PC-9 (cell line): ENCODE measurements around the gene RBBP8. TPM values are rescaled to one million over a fixed set of nuclear protein-coding genes. Genes with fewer than 3 reads are reported as not detected.
"Not testable (repeated sequence)": the region's sequence is repeated elsewhere in the genome, so short reads cannot be mapped to it uniquely, and the experiment has no call there.

Experiments
- BruUV-seq: library from RNA; stranded (reverse); fragments of 400-500 nt; replicated peaks from 2 replicates; lab custom pipeline; 2021; lab: Mats Ljungman, UMichigan
- CTCF ChIA-PET: fragments of 300-600 bp; sonication (Branson Sonifier 250); formaldehyde crosslinking; loops from one replicate; lab custom pipeline; 2022; ENCODE audit warnings: antibody characterized with exemption; lab: Charles Lee
- POLR2A ChIA-PET: fragments of 300-600 bp; sonication (Branson Sonifier 250); formaldehyde crosslinking; loops from one replicate; lab custom pipeline; 2022; ENCODE audit warnings: antibody characterized with exemption; ENCODE audit not compliant: unreplicated experiment; lab: Charles Lee
- DNase-seq, 2 experiments: peaks; one replicate each; pipeline versions ENCODE4 v3.0.0 to v3.0.0-alpha.2; 2015 to 2022; ENCODE audit warnings: mixed read lengths in 1 of 2
- H2AFZ ChIP-seq: fragments of 200-600 bp; sonication (generic); 2 replicates; pipeline ENCODE4 v1.8.1; 2017; ENCODE audit warnings: antibody characterized with exemption
- H3F3A ChIP-seq: fragments of 200-600 bp; sonication (generic); 2 replicates; pipeline ENCODE4 v1.8.1; 2017; ENCODE audit warnings: antibody characterized with exemption, mild to moderate bottlenecking, low read depth; ENCODE audit not compliant: insufficient read depth
- H3K27ac ChIP-seq: fragments of 200-600 bp; sonication (generic); 2 replicates; pipeline ENCODE4 v1.6.1; 2016; ENCODE audit warnings: mixed run types
- H3K27me3 ChIP-seq: fragments of 200-600 bp; sonication (generic); 2 replicates; pipeline ENCODE4 v1.6.1; 2016; ENCODE audit warnings: low read depth, mixed run types; ENCODE audit not compliant: insufficient read depth
- H3K36me3 ChIP-seq: fragments of 200-600 bp; sonication (generic); 2 replicates; pipeline ENCODE4 v1.6.1; 2016; ENCODE audit warnings: low read depth, mixed run types
- H3K4me1 ChIP-seq: fragments of 200-600 bp; sonication (generic); replicated peaks from 2 replicates; pipeline ENCODE4 v1.6.1; 2016; ENCODE audit warnings: mixed run types; ENCODE audit not compliant: insufficient read depth
- H3K4me2 ChIP-seq: fragments of 200-600 bp; sonication (generic); 2 replicates; pipeline ENCODE4 v1.6.1; 2017; ENCODE audit warnings: mixed run types
- H3K4me3 ChIP-seq: fragments of 200-600 bp; sonication (generic); 2 replicates; pipeline ENCODE4 v1.6.1; 2016; ENCODE audit warnings: mixed run types
- H3K79me2 ChIP-seq: fragments of 200-600 bp; sonication (generic); 2 replicates; pipeline ENCODE4 v1.6.1; 2017; ENCODE audit warnings: low read depth, mixed run types
- H3K9me2 ChIP-seq: fragments of 200-600 bp; sonication (generic); 2 replicates; pipeline ENCODE4 v1.8.1; 2017; ENCODE audit warnings: mild to moderate bottlenecking; ENCODE audit not compliant: insufficient read depth
- H3K9me3 ChIP-seq: fragments of 200-600 bp; sonication (generic); 2 replicates; pipeline ENCODE4 v1.8.1; 2016; ENCODE audit warnings: low read depth; ENCODE audit not compliant: insufficient read depth
- H4K20me1 ChIP-seq: fragments of 200-600 bp; sonication (generic); 2 replicates; pipeline ENCODE4 v1.8.1; 2017; ENCODE audit not compliant: insufficient read depth
- CTCF ChIP-seq: fragments of 200-600 bp; sonication (generic); conservative IDR thresholded peaks from 2 replicates; pipeline ENCODE4 v1.6.1; 2017; ENCODE audit warnings: mixed run types, antibody characterized with exemption, mild to moderate bottlenecking, moderate library complexity
- EZH2 ChIP-seq: fragments of 200-600 bp; sonication (generic); IDR thresholded peaks from 2 replicates; pipeline ENCODE4 v1.8.0; 2017; ENCODE audit warnings: antibody characterized with exemption, low read depth
- intact Hi-C: fragments of 100-400 bp; cut with micrococcal nuclease; formaldehyde crosslinking; loops from one replicate; pipeline ENCODE4 v1.10.0; 2022; ENCODE audit not compliant: unreplicated experiment
- total RNA-seq: library from RNA; stranded (reverse); gene quantifications from 2 replicates; pipeline ENCODE4 v1.2.3, GENCODE V29; 2021

RBBP8 gene
- total RNA-seq, 1 experiment from 2014 or later = 28.4 TPM

- Histone ChIP-seq H3K36me3 (peaks cover 5% of the 10 kb centered on the region; the same call in 1 of the 2 replicates), H3K79me2 (no peaks in the 10 kb centered on the region), H3K27me3 (no peaks in the 10 kb centered on the region), H3K4me3 (no peak overlapping the region), H3K4me1 (no peaks in the 10 kb centered on the region), H4K20me1 (no peaks in the 10 kb centered on the region), H3F3A (peaks cover 4% of the 10 kb centered on the region; the same call in 1 of the 2 replicates), H3K27ac (no peak overlapping the region), H3K9me3 (no peaks in the 10 kb centered on the region), H3K4me2 (no peak overlapping the region), H2AFZ (no peak overlapping the region), H3K9me2 (no peaks in the 10 kb centered on the region)
- intact Hi-C loops = no loop called here
- ChIA-PET CTCF (no interaction called here), POLR2A (interaction anchor here (0.6 kb wide), 1 partner anchor 389 kb away, joined by 5 read pairs; no protein-coding TSS in a partner anchor)
- no peak for TF ChIP-seq EZH2
- no peak for TF ChIP-seq CTCF
- DNase-seq = no peak
- BruUV-seq = no TSS peak
Measured at GRCh38 chr18:22946846-22947245, 13.7 kb downstream of the RBBP8 start.

- TF ChIP-seq CTCF = no peak
- TF ChIP-seq EZH2 = no peak
- H3K4me3 ChIP-seq = no peak overlapping the region
- no peak overlapping the region for H3K4me2 ChIP-seq
- intact Hi-C loops = no loop called here
- H4K20me1 ChIP-seq = no peaks in the 10 kb centered on the region
- H3K4me1 ChIP-seq = no peaks in the 10 kb centered on the region
- no peak overlapping the region for H3K27ac ChIP-seq
- no peak overlapping the region for H2AFZ ChIP-seq
- no peaks in the 10 kb centered on the region for H3F3A ChIP-seq
- no peaks in the 10 kb centered on the region for H3K9me2 ChIP-seq
- no peaks in the 10 kb centered on the region for H3K27me3 ChIP-seq
- ChIA-PET POLR2A (no interaction called here), CTCF (no interaction called here)
- DNase-seq = no peak
- H3K36me3 ChIP-seq = peaks cover 5% of the 10 kb centered on the region; the same call in 1 of the 2 replicates
- H3K9me3 ChIP-seq = no peaks in the 10 kb centered on the region
- no peaks in the 10 kb centered on the region for H3K79me2 ChIP-seq
- BruUV-seq = no TSS peak
Measured at GRCh38 chr18:22951823-22952222, 18.7 kb downstream of the RBBP8 start.

GRCh38 chr18:22952525-22952924, 19.4 kb downstream of the RBBP8 start:
- CTCF ChIA-PET = no interaction called here
- H3K4me2 ChIP-seq = no peak overlapping the region

GRCh38 chr18:22953982-22954381, 20.9 kb downstream of the RBBP8 start:
- H3K4me3 ChIP-seq, H3K9me2 ChIP-seq, POLR2A ChIA-PET, H3K27ac ChIP-seq, H3K9me3 ChIP-seq, H2AFZ ChIP-seq, H3K36me3 ChIP-seq, BruUV-seq, H3K79me2 ChIP-seq, CTCF ChIA-PET, H4K20me1 ChIP-seq, H3K4me1 ChIP-seq, H3K4me2 ChIP-seq, H3F3A ChIP-seq, H3K27me3 ChIP-seq, DNase-seq, intact Hi-C loops: not testable (repeated sequence)

More at GRCh38 chr18:22952525-22952924, 19.4 kb downstream of the RBBP8 start:
- no TSS peak for BruUV-seq
- no peak for DNase-seq
- Histone ChIP-seq H4K20me1 (no peaks in the 10 kb centered on the region), H3K79me2 (no peaks in the 10 kb centered on the region), H3K36me3 (peaks cover 5% of the 10 kb centered on the region; the same call in 1 of the 2 replicates), H2AFZ (no peak overlapping the region), H3F3A (no peaks in the 10 kb centered on the region), H3K4me3 (no peak overlapping the region), H3K9me3 (no peaks in the 10 kb centered on the region), H3K4me1 (no peaks in the 10 kb centered on the region), H3K9me2 (no peaks in the 10 kb centered on the region), H3K27ac (no peak overlapping the region), H3K27me3 (no peaks in the 10 kb centered on the region)
- POLR2A ChIA-PET = no interaction called here
- intact Hi-C loops = no loop called here
- TF ChIP-seq EZH2 (no peak), CTCF (no peak)
